SHP77 treated with DMSO at 0.1 percent for 48 hours (cell line): ENCODE measurements around the gene P3H2.
"Not testable (repeated sequence)": the region's sequence is repeated elsewhere in the genome, so short reads cannot be mapped to it uniquely, and the experiment has no call there.

ENCODE experiments used
- DNase-seq: peaks from one replicate; lab custom pipeline; 2025; lab: John Stamatoyannopoulos, UW

P3H2 gene

GRCh38 chr3:190083635-190084034 is 37.1 kb downstream of the P3H2 start:
- no peak for DNase-seq

GRCh38 chr3:190081389-190081788 is 39.3 kb downstream of the P3H2 start:
- no peak for DNase-seq

GRCh38 chr3:190079173-190079572 is 41.5 kb downstream of the P3H2 start:
- DNase-seq = not testable (repeated sequence)

GRCh38 chr3:190077395-190078045 is 43.2 kb downstream of the P3H2 start:
- DNase-seq = no peak

- DNase-seq = no peak
These were observed 43.9 kb downstream of the P3H2 start for GRCh38 chr3:190076601-190077394.

GRCh38 chr3:190076136-190076535 is 44.6 kb downstream of the P3H2 start:
- DNase-seq = no peak

GRCh38 chr3:190074817-190075216 is 45.9 kb downstream of the P3H2 start:
- no peak for DNase-seq

- DNase-seq = no peak
These were observed 47.3 kb downstream of the P3H2 start for GRCh38 chr3:190073264-190074008.

GRCh38 chr3:190072856-190073255 is 47.8 kb downstream of the P3H2 start:
- no peak for DNase-seq

GRCh38 chr3:190071921-190072320 is 48.8 kb downstream of the P3H2 start:
- DNase-seq = not testable (repeated sequence)

- DNase-seq = no peak
These were observed 49.9 kb downstream of the P3H2 start for GRCh38 chr3:190070622-190071347.

- no peak for DNase-seq
These were observed 55.5 kb downstream of the P3H2 start for GRCh38 chr3:190065204-190065603.

GRCh38 chr3:190064659-190065058 is 56.0 kb downstream of the P3H2 start:
- no peak for DNase-seq

GRCh38 chr3:190064112-190064511 is 56.6 kb downstream of the P3H2 start:
- DNase-seq = no peak

GRCh38 chr3:190063490-190063889 is 57.2 kb downstream of the P3H2 start:
- no peak for DNase-seq

GRCh38 chr3:190060192-190060775 is 60.4 kb downstream of the P3H2 start:
- DNase-seq = no peak

- no peak for DNase-seq
These were observed 61.5 kb downstream of the P3H2 start for GRCh38 chr3:190059242-190059590.

- no peak for DNase-seq
These were observed 62.0 kb downstream of the P3H2 start for GRCh38 chr3:190058521-190059241.

GRCh38 chr3:190056742-190057141 is 64.0 kb downstream of the P3H2 start:
- DNase-seq = no peak

- no peak for DNase-seq
These were observed 64.9 kb downstream of the P3H2 start for GRCh38 chr3:190055773-190056172.
